Suprapubic skin (tissue), 4 donors: Measurements from ENCODE around the gene LGALS9. TPM values are rescaled to one million over a fixed set of nuclear protein-coding genes. Genes with fewer than 3 reads are reported as not detected.

Experiments
- DNase-seq, 2 donors: peaks; one replicate each; pipeline ENCODE4 v3.0.0-alpha.2; 2019; ENCODE audit warnings: low spot score in 2 of 2
- H3K27ac ChIP-seq: fragments of 200-600 bp; sonication (generic); one replicate; pipeline ENCODE4 v1.5.1; 2019
- H3K27me3 ChIP-seq: fragments of 200-600 bp; sonication (generic); one replicate; pipeline ENCODE4 v1.5.1; 2019
- H3K36me3 ChIP-seq: fragments of 200-600 bp; sonication (generic); one replicate; pipeline ENCODE4 v1.5.1; 2019
- H3K4me1 ChIP-seq: fragments of 200-600 bp; sonication (generic); one replicate; pipeline ENCODE4 v1.5.1; 2019
- H3K4me3 ChIP-seq: fragments of 200-600 bp; sonication (generic); one replicate; pipeline ENCODE4 v1.5.1; 2019; ENCODE audit warnings: mild to moderate bottlenecking
- H3K9me3 ChIP-seq: fragments of 200-600 bp; sonication (generic); one replicate; pipeline ENCODE4 v1.5.1; 2019
- EP300 ChIP-seq: sonication (generic); formaldehyde crosslinking; IDR thresholded peaks from one replicate; pipeline ENCODE4 v1.6.1; 2017; ENCODE audit warnings: antibody characterized with exemption
- POLR2A ChIP-seq, 2 donors: fragments of 450-650 bp; IDR thresholded peaks; one replicate each; pipeline ENCODE4 v1.6.1; 2017; ENCODE audit warnings: antibody characterized with exemption in 2 of 2, mild to moderate bottlenecking in 2 of 2, moderate library complexity in 2 of 2
- POLR2AphosphoS5 ChIP-seq, 3 donors: sonication (generic); formaldehyde crosslinking; IDR thresholded peaks; one replicate each; pipeline ENCODE4 v1.6.1; 2017; ENCODE audit warnings: antibody characterized with exemption in 3 of 3
- WGBS: methylation state at CpG from one replicate; pipeline ENCODE4 v1.1.5; 2018; 5-methylcytosine and 5-hydroxymethylcytosine counted together
- total RNA-seq, 4 donors: library from RNA; depleted of rRNA; stranded (reverse); fragments of >200 nt; gene quantifications; one replicate each; pipeline ENCODE4 v1.1.0, GENCODE V29; 2016
- TF ChIP-seq, protein P1 (sequence below), 2 donors: fragments of 200-600 bp in 1 of 2; fragments of 450-650 bp in 1 of 2; sonication (generic) in 1 of 2; IDR thresholded peaks; one replicate each; pipeline ENCODE4 v1.5.1; 2016 to 2019; ENCODE audit warnings: antibody characterized with exemption in 2 of 2, mild to moderate bottlenecking in 1 of 2, moderate library complexity in 1 of 2

The LGALS9 gene
- total RNA-seq, 4 donors from 2014 or later, result 9.5 to 10.6 (median 10.1) TPM

DNA sequence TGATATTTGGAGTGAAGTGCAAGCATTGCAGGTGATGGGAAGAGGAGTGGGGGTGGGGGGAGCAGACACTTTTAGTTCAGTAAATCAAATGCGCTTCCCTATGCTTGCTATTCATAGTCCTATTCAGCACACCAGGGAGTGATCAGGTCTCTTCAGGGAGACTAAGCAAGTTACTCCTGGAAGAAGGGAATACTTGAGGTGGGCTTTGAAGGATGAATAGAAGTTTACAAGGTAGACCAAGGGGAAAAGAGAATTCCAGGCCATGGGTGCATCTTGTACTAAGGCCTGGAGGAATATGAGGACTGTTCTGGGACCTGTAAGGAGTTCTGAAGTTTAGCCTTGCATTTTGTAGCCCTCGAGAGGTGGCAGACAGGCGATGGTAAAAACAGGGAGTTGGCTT lies 40.1 kb upstream of the LGALS9 start:
- peaks cover 65% of the 10 kb centered on the region for H3K36me3 ChIP-seq
- no peak for DNase-seq
- no peak overlapping the region for H3K27ac ChIP-seq
- H3K4me3 ChIP-seq, result no peak overlapping the region
- H3K9me3 ChIP-seq, result no peaks in the 10 kb centered on the region
- TF ChIP-seq POLR2AphosphoS5 (IDR thresholded peaks at IDR 0.05) (no peak), POLR2A (IDR thresholded peaks at IDR 0.05) (no peak), EP300 (no peak)
- TF ChIP-seq, protein P1, sequence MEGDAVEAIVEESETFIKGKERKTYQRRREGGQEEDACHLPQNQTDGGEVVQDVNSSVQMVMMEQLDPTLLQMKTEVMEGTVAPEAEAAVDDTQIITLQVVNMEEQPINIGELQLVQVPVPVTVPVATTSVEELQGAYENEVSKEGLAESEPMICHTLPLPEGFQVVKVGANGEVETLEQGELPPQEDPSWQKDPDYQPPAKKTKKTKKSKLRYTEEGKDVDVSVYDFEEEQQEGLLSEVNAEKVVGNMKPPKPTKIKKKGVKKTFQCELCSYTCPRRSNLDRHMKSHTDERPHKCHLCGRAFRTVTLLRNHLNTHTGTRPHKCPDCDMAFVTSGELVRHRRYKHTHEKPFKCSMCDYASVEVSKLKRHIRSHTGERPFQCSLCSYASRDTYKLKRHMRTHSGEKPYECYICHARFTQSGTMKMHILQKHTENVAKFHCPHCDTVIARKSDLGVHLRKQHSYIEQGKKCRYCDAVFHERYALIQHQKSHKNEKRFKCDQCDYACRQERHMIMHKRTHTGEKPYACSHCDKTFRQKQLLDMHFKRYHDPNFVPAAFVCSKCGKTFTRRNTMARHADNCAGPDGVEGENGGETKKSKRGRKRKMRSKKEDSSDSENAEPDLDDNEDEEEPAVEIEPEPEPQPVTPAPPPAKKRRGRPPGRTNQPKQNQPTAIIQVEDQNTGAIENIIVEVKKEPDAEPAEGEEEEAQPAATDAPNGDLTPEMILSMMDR (IDR thresholded peaks at IDR 0.05), result no peak
- 94% methylated on average over 3 of the region's 3 CpGs for WGBS
- no peaks in the 10 kb centered on the region for H3K27me3 ChIP-seq
- H3K4me1 ChIP-seq, result no peaks in the 10 kb centered on the region

GRCh38 chr17:27591986-27592385 lies 39.0 kb upstream of the LGALS9 start:
- H3K27ac ChIP-seq, result no peak overlapping the region
- TF ChIP-seq EP300 (no peak), POLR2A (IDR thresholded peaks at IDR 0.05) (no peak), POLR2AphosphoS5 (IDR thresholded peaks at IDR 0.05) (no peak)
- TF ChIP-seq, protein P1 (IDR thresholded peaks at IDR 0.05), result no peak
- H3K27me3 ChIP-seq, result no peaks in the 10 kb centered on the region
- H3K4me3 ChIP-seq, result no peak overlapping the region
- no peaks in the 10 kb centered on the region for H3K4me1 ChIP-seq
- no peak for DNase-seq
- WGBS, result 88% methylated on average over 3 of the region's 3 CpGs
- H3K36me3 ChIP-seq, result peaks cover 66% of the 10 kb centered on the region
- no peaks in the 10 kb centered on the region for H3K9me3 ChIP-seq

GRCh38 chr17:27593232-27593856 lies 37.6 kb upstream of the LGALS9 start:
- no peaks in the 10 kb centered on the region for H3K4me1 ChIP-seq
- no peak for DNase-seq
- no peaks in the 10 kb centered on the region for H3K9me3 ChIP-seq
- no peak for TF ChIP-seq EP300
- TF ChIP-seq POLR2AphosphoS5 (IDR thresholded peaks at IDR 0.05), result no peak
- TF ChIP-seq, protein P1 (IDR thresholded peaks at IDR 0.05), result no peak
- no peak for TF ChIP-seq POLR2A (IDR thresholded peaks at IDR 0.05)
- H3K27me3 ChIP-seq, result no peaks in the 10 kb centered on the region
- peaks cover 69% of the 10 kb centered on the region for H3K36me3 ChIP-seq
- no peak overlapping the region for H3K4me3 ChIP-seq
- WGBS, result 83% methylated on average over 9 of the region's 9 CpGs
- no peak overlapping the region for H3K27ac ChIP-seq

GRCh38 chr17:27593857-27594255 lies 37.1 kb upstream of the LGALS9 start:
- Histone ChIP-seq H3K36me3 (peaks cover 70% of the 10 kb centered on the region), H3K4me1 (no peaks in the 10 kb centered on the region), H3K4me3 (no peak overlapping the region), H3K27ac (no peak overlapping the region), H3K27me3 (no peaks in the 10 kb centered on the region), H3K9me3 (no peaks in the 10 kb centered on the region)
- WGBS, result 100% methylated on average over 2 of the region's 3 CpGs
- TF ChIP-seq EP300 (no peak), POLR2A (IDR thresholded peaks at IDR 0.05) (no peak), POLR2AphosphoS5 (IDR thresholded peaks at IDR 0.05) (no peak)
- TF ChIP-seq, protein P1 (IDR thresholded peaks at IDR 0.05), result no peak
- DNase-seq, result no peak

DNA sequence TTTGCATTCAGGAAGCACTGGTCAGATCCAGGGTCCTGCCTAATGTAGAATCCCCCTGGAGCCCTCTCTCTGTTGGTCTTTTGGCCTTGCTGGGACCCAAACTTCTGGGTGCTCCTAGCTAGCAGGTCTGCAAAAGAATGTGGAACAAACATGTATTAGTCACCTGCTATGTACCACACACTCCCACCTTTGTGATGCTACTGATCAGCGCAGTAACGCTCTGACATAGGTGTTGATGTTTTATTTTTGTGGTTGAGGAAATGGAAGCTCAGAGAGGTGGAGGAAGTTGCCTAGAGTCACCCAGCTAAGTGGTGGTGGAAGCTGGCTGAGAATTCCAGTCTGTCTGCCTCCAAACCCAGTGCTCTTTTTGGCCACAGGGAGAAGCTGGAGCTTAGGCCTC lies 35.8 kb upstream of the LGALS9 start:
- Histone ChIP-seq H3K36me3 (peaks cover 65% of the 10 kb centered on the region), H3K4me1 (no peaks in the 10 kb centered on the region), H3K27ac (no peak overlapping the region), H3K4me3 (no peak overlapping the region), H3K27me3 (no peaks in the 10 kb centered on the region), H3K9me3 (no peaks in the 10 kb centered on the region)
- 94% methylated on average over 2 of the region's 2 CpGs for WGBS
- TF ChIP-seq POLR2AphosphoS5 (IDR thresholded peaks at IDR 0.05) (no peak), POLR2A (IDR thresholded peaks at IDR 0.05) (no peak), EP300 (no peak)
- TF ChIP-seq, protein P1 (IDR thresholded peaks at IDR 0.05), result no peak
- no peak for DNase-seq
